Measurements from ENCODE around the gene TMEM80.

The TMEM80 gene

GRCh38 chr11:696955-697491 is 1.4 kb downstream of the TMEM80 start:
- Histone ChIP-seq H3K4me3 (ENCODE audit: low read depth in 1 of 2, low read length in 2 of 2) (peak overlapping the region in 1 of 2 experiments; percentile 95; a peak in 2 of 4 replicates), H3K9me3 (ENCODE audit: insufficient read depth, low read length, severe bottlenecking) (no peaks in the 10 kb centered on the region), H3K36me3 (ENCODE audit: insufficient read depth, low read length) (peaks cover 18% of the 10 kb centered on the region), H3K27me3 (ENCODE audit: insufficient read depth, low read length, poor library complexity) (no peaks in the 10 kb centered on the region), H2AFZ (ENCODE audit: low read depth, low read length) (no peak overlapping the region), H3K4me2 (ENCODE audit: insufficient read depth, low read length) (peak overlapping the region; percentile 85), H3K4me1 (ENCODE audit: insufficient read depth, low read length) (peaks cover 39% of the 10 kb centered on the region), H3K79me2 (ENCODE audit: insufficient read depth, low read length) (peaks cover 59% of the 10 kb centered on the region), H3K27ac (ENCODE audit: low read length) (0 out of 2 replicates have a peak overlapping the region, but pooled peaks have one; percentile 9), H3K9ac (ENCODE audit: low read depth, low read length) (peak overlapping the region; percentile 93), H4K20me1 (ENCODE audit: insufficient read depth, low read length) (peaks cover 17% of the 10 kb centered on the region)
- TF ChIP-seq CTCF (IDR thresholded peaks at IDR 0.05; ENCODE audit: borderline replicate concordance, extremely low read depth, low read length, poor library complexity, severe bottlenecking) = no peak
- no peak for TF ChIP-seq EZH2 (IDR thresholded peaks at IDR 0.05; ENCODE audit: borderline replicate concordance, low read depth, low read length, severe bottlenecking)
- DNase-seq (no peak), ATAC-seq (ENCODE audit: insufficient read depth, low read depth) (no peak)

DNA sequence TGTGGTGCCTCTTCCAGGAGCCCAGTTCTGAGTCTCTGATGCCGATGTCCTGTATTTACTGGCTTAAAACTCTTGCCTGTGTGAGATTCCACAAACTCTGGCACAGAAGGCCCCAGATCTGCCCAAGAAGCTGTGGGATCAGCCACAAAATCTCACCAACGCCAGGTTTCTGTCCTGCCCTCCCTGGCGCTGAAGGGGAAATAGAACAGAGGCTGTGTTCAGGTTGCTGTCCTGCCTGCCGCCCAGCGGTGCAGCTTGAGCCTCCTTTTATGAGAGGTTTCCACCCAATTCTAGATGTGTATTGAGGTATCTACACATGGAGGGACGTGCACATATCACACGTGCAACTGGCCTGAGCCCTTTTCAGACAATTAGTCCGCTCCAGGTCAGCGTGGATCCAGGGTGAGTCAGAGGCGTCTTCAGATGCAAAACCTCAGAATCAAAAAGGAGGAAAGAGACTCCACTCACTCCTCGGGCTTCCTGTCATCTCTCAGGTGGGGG is 2.2 kb downstream of the TMEM80 start:
- peaks cover 19% of the 10 kb centered on the region for H3K36me3 ChIP-seq (ENCODE audit: insufficient read depth, low read length)
- no peak overlapping the region for H3K4me3 ChIP-seq (ENCODE audit: low read depth in 1 of 2, low read length in 2 of 2)
- DNase-seq (no peak), ATAC-seq (ENCODE audit: insufficient read depth, low read depth) (no peak)
- no peaks in the 10 kb centered on the region for H3K9me3 ChIP-seq (ENCODE audit: insufficient read depth, low read length, severe bottlenecking)
- H3K4me1 ChIP-seq (ENCODE audit: insufficient read depth, low read length) = peaks cover 31% of the 10 kb centered on the region
- TF ChIP-seq EZH2 (IDR thresholded peaks at IDR 0.05; ENCODE audit: borderline replicate concordance, low read depth, low read length, severe bottlenecking) = no peak
- TF ChIP-seq CTCF (IDR thresholded peaks at IDR 0.05; ENCODE audit: borderline replicate concordance, extremely low read depth, low read length, poor library complexity, severe bottlenecking) = no peak
- H3K4me2 ChIP-seq (ENCODE audit: insufficient read depth, low read length) = no peak overlapping the region
- H3K9ac ChIP-seq (ENCODE audit: low read depth, low read length) = peak overlapping the region; percentile 93; the same call in 1 of the 2 replicates
- no peaks in the 10 kb centered on the region for H3K27me3 ChIP-seq (ENCODE audit: insufficient read depth, low read length, poor library complexity)
- no peak overlapping the region for H3K27ac ChIP-seq (ENCODE audit: low read length)
- no peak overlapping the region for H2AFZ ChIP-seq (ENCODE audit: low read depth, low read length)
- H3K79me2 ChIP-seq (ENCODE audit: insufficient read depth, low read length) = peaks cover 52% of the 10 kb centered on the region
- peaks cover 13% of the 10 kb centered on the region for H4K20me1 ChIP-seq (ENCODE audit: insufficient read depth, low read length)

DNA sequence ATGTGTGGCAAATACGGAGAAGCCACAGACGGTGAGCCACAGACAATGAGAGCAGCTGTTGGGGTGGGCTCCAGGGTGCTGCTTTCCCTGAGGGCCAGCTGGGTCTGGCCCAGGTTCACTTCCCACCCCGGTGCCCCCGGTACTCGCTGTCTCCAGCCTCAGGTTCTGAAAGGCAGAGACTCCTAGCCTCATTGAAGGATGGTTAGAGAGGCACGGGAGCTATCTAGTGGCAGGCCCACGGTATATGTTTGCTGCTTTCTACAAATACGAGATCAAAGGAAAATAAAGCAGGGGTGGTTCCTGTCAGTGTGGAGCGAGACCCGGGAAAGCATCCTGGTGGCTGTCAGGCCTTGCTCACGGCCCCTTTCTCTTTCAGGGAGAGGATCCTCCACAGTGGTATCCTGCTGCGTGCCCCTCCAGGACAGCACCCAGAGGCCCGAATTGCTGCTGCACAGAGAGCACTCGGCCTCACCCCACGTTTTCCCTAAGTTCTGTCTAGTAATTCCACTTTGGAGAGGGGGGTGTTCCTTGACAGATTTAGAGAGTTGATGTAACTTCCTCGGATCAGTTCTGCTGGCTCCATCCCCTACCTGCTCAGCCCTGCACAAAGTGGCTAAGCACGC is 3.0 kb downstream of the TMEM80 start:
- DNase-seq (no peak), ATAC-seq (ENCODE audit: insufficient read depth, low read depth) (no peak)
- Histone ChIP-seq H3K27ac (ENCODE audit: low read length) (no peak overlapping the region), H3K9me3 (ENCODE audit: insufficient read depth, low read length, severe bottlenecking) (no peaks in the 10 kb centered on the region), H3K4me3 (ENCODE audit: low read depth in 1 of 2, low read length in 2 of 2) (no peak overlapping the region), H3K27me3 (ENCODE audit: insufficient read depth, low read length, poor library complexity) (no peaks in the 10 kb centered on the region), H3K79me2 (ENCODE audit: insufficient read depth, low read length) (peaks cover 44% of the 10 kb centered on the region), H3K36me3 (ENCODE audit: insufficient read depth, low read length) (peaks cover 21% of the 10 kb centered on the region), H4K20me1 (ENCODE audit: insufficient read depth, low read length) (peaks cover 10% of the 10 kb centered on the region), H3K4me1 (ENCODE audit: insufficient read depth, low read length) (peaks cover 23% of the 10 kb centered on the region), H2AFZ (ENCODE audit: low read depth, low read length) (no peak overlapping the region), H3K9ac (ENCODE audit: low read depth, low read length) (no peak overlapping the region; the same call in 1 of the 2 replicates), H3K4me2 (ENCODE audit: insufficient read depth, low read length) (no peak overlapping the region)
- TF ChIP-seq CTCF (IDR thresholded peaks at IDR 0.05; ENCODE audit: borderline replicate concordance, extremely low read depth, low read length, poor library complexity, severe bottlenecking) = no peak
- TF ChIP-seq EZH2 (IDR thresholded peaks at IDR 0.05; ENCODE audit: borderline replicate concordance, low read depth, low read length, severe bottlenecking) = no peak
